Activated CD8-positive, alpha-beta memory T cell treated with anti-CD3 and anti-CD28 coated beads, Interleukin-2, amount 50 U/mL, for 4 hours (primary cell): ENCODE data around the gene CHD2.

Experiments used
- DNase-seq: peaks from one replicate; pipeline ENCODE4 v3.0.0-alpha.2; 2020

CHD2 gene

GRCh38 chr15:93072411-93073394 lies 172.6 kb downstream of the CHD2 start:
- no peak for DNase-seq

GRCh38 chr15:93073465-93073952 lies 173.4 kb downstream of the CHD2 start:
- DNase-seq: no peak

- DNase-seq: no peak
Measured at GRCh38 chr15:93074599-93074998, 174.5 kb downstream of the CHD2 start.

GRCh38 chr15:93076217-93076616 lies 176.1 kb downstream of the CHD2 start:
- DNase-seq: no peak

- no peak for DNase-seq
Measured at GRCh38 chr15:93076875-93077274, 176.8 kb downstream of the CHD2 start.
